ENCODE data around the gene TPCN1. TPM values are rescaled to one million over a fixed set of nuclear protein-coding genes. Genes with fewer than 3 reads are reported as not detected.

The TPCN1 gene
- total and polyA plus RNA-seq, 2 of the 13 experiments (the other 11 are each of a cell fraction or from before 2014, with no cell fraction given) = 8.0 to 26.8 TPM

GRCh38 chr12:113252494-113252893 lies 31.2 kb downstream of the TPCN1 start:
- no peaks in the 10 kb centered on the region for H3K9me3 ChIP-seq (ENCODE audit: low read length)
- H3K4me3 ChIP-seq (replicated peaks in 1 of 3; ENCODE audit: insufficient read depth in 1 of 3, low read depth in 2 of 3, low read length in 3 of 3) = no peak overlapping the region
- TF ChIP-seq SETDB1 (CRISPR knock-in tag; IDR thresholded peaks at IDR 0.05; ENCODE audit: borderline replicate concordance) = no peak
- TF ChIP-seq HBP1 (CRISPR knock-in tag; IDR thresholded peaks at IDR 0.05; ENCODE audit: low read depth) = no peak
- TF ChIP-seq, protein P1, sequence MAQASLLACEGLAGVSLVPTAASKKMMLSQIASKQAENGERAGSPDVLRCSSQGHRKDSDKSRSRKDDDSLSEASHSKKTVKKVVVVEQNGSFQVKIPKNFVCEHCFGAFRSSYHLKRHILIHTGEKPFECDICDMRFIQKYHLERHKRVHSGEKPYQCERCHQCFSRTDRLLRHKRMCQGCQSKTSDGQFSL (CRISPR knock-in tag; IDR thresholded peaks at IDR 0.05) = no peak
- no peak for TF ChIP-seq DNMT1 (CRISPR knock-in tag; IDR thresholded peaks at IDR 0.05)
- TF ChIP-seq ZFP36L2 (CRISPR knock-in tag; IDR thresholded peaks at IDR 0.05) = no peak
- TF ChIP-seq ZNF136 (CRISPR knock-in tag; IDR thresholded peaks at IDR 0.05; ENCODE audit: low read depth) = no peak
- TF ChIP-seq E2F1 (CRISPR knock-in tag; IDR thresholded peaks at IDR 0.05) = no peak
- no peak for TF ChIP-seq ZC3H4 (CRISPR knock-in tag; IDR thresholded peaks at IDR 0.05; ENCODE audit: borderline replicate concordance)
- TF ChIP-seq, protein P2, sequence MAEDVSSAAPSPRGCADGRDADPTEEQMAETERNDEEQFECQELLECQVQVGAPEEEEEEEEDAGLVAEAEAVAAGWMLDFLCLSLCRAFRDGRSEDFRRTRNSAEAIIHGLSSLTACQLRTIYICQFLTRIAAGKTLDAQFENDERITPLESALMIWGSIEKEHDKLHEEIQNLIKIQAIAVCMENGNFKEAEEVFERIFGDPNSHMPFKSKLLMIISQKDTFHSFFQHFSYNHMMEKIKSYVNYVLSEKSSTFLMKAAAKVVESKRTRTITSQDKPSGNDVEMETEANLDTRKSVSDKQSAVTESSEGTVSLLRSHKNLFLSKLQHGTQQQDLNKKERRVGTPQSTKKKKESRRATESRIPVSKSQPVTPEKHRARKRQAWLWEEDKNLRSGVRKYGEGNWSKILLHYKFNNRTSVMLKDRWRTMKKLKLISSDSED (CRISPR knock-in tag; IDR thresholded peaks at IDR 0.05) = no peak
- no peak for TF ChIP-seq ZNF234 (CRISPR knock-in tag; conservative IDR thresholded peaks at IDR 0.05)
- no peak for TF ChIP-seq ZNF792 (CRISPR knock-in tag; IDR thresholded peaks at IDR 0.05)
- no peak for TF ChIP-seq MLXIP (CRISPR knock-in tag; IDR thresholded peaks at IDR 0.05; ENCODE audit: borderline replicate concordance)
- TF ChIP-seq MIER2 (CRISPR knock-in tag; IDR thresholded peaks at IDR 0.05) = no peak
- no peak for TF ChIP-seq GTF2F1 (IDR thresholded peaks at IDR 0.05; ENCODE audit: low read length)
- TF ChIP-seq TEF (CRISPR knock-in tag; IDR thresholded peaks at IDR 0.05) = no peak
- no peak for TF ChIP-seq RCOR2 (CRISPR knock-in tag; IDR thresholded peaks at IDR 0.05)
- intact Hi-C loops (cut with micrococcal nuclease; ENCODE audit: unreplicated experiment) = no loop called here
- peaks cover 0 to 3% of the 10 kb centered on the region in 2 experiments; a peak in 2 of 5 replicates for H3K36me3 ChIP-seq (replicated peaks in 1 of 2; ENCODE audit: control insufficient read depth in 1 of 2, insufficient read depth in 2 of 2, low read length in 2 of 2)
- ATAC-seq (no peak), DNase-seq (ENCODE audit: low spot score) (no peak), FAIRE-seq (no peak)
- no TSS peak for BruUV-seq (replicated peaks)
- H3K79me2 ChIP-seq (ENCODE audit: insufficient read depth, low read length) = no peaks in the 10 kb centered on the region
- no peaks in the 10 kb centered on the region for H3K27me3 ChIP-seq (ENCODE audit: control insufficient read depth in 1 of 2, insufficient read depth in 2 of 2, low read length in 2 of 2)
- no peak overlapping the region for H3K9ac ChIP-seq (ENCODE audit: insufficient read depth, low read depth, low read length)
- no peak overlapping the region for H3K4me2 ChIP-seq (ENCODE audit: low read depth, low read length)
- ChIA-PET CTCF (ENCODE audit: low intra/inter-chr PET ratio, low total read pairs) (no interaction called here), POLR2A (interaction anchor here (1.6 kb wide), 2 partner anchors 31 to 47 kb away, joined by 3 to 5 read pairs; partner anchors contain the start of gene TPCN1)
- in situ Hi-C loops (cut with HindIII; ENCODE audit: extremely low pct_ligation_motif_present, low pct_unique_long_range_greater_than_20kb) = no loop called here
- no peak overlapping the region for H2AFZ ChIP-seq (ENCODE audit: low read length)
- no peak overlapping the region for H3K27ac ChIP-seq (ENCODE audit: extremely low read length, insufficient read depth, low read length)
- no peaks in the 10 kb centered on the region for H4K20me1 ChIP-seq (ENCODE audit: insufficient read depth, low read length)
- WGBS (ENCODE audit: low lambda C conversion rate) = 98% methylated on average over 7 of the region's 10 CpGs
- peaks cover 21% of the 10 kb centered on the region for H3K4me1 ChIP-seq (ENCODE audit: insufficient read depth, low read length)
